ENCODE data around the gene PPARD.

GRCh38 chr6:35468181-35468979, 126.0 kb downstream of the PPARD start, which contains the start of gene RPL10A:
- TF ChIP-seq CTCF (IDR thresholded peaks at IDR 0.05) (peak; percentile 91 to 98), POLR2AphosphoS5 (IDR thresholded peaks at IDR 0.05) (peak; percentile 94 to 96 (median 95))

Data from suprapubic skin (tissue), 3 donors.